Fibroblast of villous mesenchyme (primary cell): ENCODE measurements around the gene DCAF4L1. TPM values are rescaled to one million over a fixed set of nuclear protein-coding genes. Genes with fewer than 3 reads are reported as not detected.
A peak's percentile ranks its signal among the peaks of the same experiment; 100 is the strongest.

Experiments used
- DNase-seq: peaks from one replicate; pipeline ENCODE4 v3.0.0-alpha.2; 2010; ENCODE audit warnings: low read depth
- H3K4me3 ChIP-seq: 2 replicates; pipeline ENCODE4 v1.5.1; 2011; ENCODE audit warnings: low read depth, mild to moderate bottlenecking, low read length
- CTCF ChIP-seq: IDR thresholded peaks from 2 replicates; pipeline ENCODE4 v1.5.1; 2012; ENCODE audit warnings: low read depth, mild to moderate bottlenecking, low read length; ENCODE audit not compliant: insufficient read depth
- total RNA-seq: library from RNA; depleted of rRNA; stranded (reverse); fragments of >200 nt; gene quantifications from 2 replicates; pipeline ENCODE4 v1.2.3, GENCODE V29; 2012

DCAF4L1 gene
- total RNA-seq, 1 donor, result under 0.01 TPM

- H3K4me3 ChIP-seq, result no peak overlapping the region
- TF ChIP-seq CTCF, result no peak
- DNase-seq, result no peak
Measured at GRCh38 chr4:41985151-41985550, 3.6 kb downstream of the DCAF4L1 start.

- TF ChIP-seq CTCF, result no peak
- H3K4me3 ChIP-seq, result peak overlapping the region; percentile 86
- no peak for DNase-seq
Measured at GRCh38 chr4:41989994-41990364, 8.4 kb downstream of the DCAF4L1 start.

- TF ChIP-seq CTCF, result peak; percentile 37
- peak within 1 kb of the TSS; percentile 86 for H3K4me3 ChIP-seq
- DNase-seq, result peak; percentile 95
Measured at GRCh38 chr4:41990365-41991111, 9.0 kb downstream of the DCAF4L1 start, which contains the start of gene SLC30A9. Gene SLC30A9, plus strand, starts transcription at chr4:41990530. Its CDS starts 122 bp downstream, at chr4:41990652.

- TF ChIP-seq CTCF, result no peak
- DNase-seq, result peak; percentile 65
- H3K4me3 ChIP-seq, result peak overlapping the region; percentile 86
Measured at GRCh38 chr4:41991916-41992767, 10.6 kb downstream of the DCAF4L1 start.

GRCh38 chr4:41992967-41993857, 11.7 kb downstream of the DCAF4L1 start:
- no peak for TF ChIP-seq CTCF

GRCh38 chr4:41994461-41994985, 13.0 kb downstream of the DCAF4L1 start:
- no peak overlapping the region for H3K4me3 ChIP-seq
- TF ChIP-seq CTCF, result no peak
- DNase-seq, result no peak

More at GRCh38 chr4:41992967-41993857, 11.7 kb downstream of the DCAF4L1 start:
- no peak overlapping the region for H3K4me3 ChIP-seq
- DNase-seq, result no peak
